Astrocyte of the spinal cord (primary cell): ENCODE data around the gene DIP2C.

Experiments
- DNase-seq: peaks from one replicate; pipeline ENCODE4 v3.0.0; 2011; ENCODE audit warnings: low read depth, low spot score
- H3K4me3 ChIP-seq: 2 replicates; pipeline ENCODE4 v1.5.1; 2011; ENCODE audit warnings: low read depth, mild to moderate bottlenecking, low read length, moderate library complexity
- CTCF ChIP-seq: IDR thresholded peaks from 2 replicates; pipeline ENCODE4 v1.5.1; 2012; ENCODE audit warnings: low read depth, mild to moderate bottlenecking, low read length, inconsistent platforms
- in situ Hi-C: cut with HindIII; loops from 2 replicates; pipeline ENCODE4 v1.10.0; 2017; ENCODE audit warnings: low sequenced_read_pairs

DIP2C gene

DNA sequence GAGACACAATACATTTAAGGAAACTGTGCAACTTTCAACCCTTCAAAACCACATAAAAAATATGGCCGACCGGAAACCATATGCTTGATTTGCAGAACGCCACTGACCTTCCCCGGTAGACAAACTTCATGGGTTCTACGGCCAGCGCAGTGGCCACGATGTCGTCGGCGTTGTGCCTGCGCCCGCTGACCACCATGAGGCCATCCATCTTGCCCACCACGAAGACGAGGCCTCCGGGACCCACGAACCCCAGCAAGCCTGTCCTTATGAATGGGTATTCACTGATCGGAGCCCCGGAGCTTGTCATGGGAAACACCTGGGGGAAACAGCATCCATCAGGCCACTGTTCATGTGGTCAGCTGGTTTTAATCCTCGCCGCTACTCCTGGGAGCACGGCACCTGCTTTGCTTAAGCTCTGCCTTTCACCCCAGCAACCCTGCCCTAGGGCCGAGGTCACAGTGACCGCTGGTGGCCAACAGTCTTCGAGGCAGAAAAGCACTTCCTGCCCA lies 325.1 kb downstream of the DIP2C start:
- DNase-seq, result no peak
- no peak overlapping the region for H3K4me3 ChIP-seq
- no peak for TF ChIP-seq CTCF
- in situ Hi-C loops, result no loop called here

DNA sequence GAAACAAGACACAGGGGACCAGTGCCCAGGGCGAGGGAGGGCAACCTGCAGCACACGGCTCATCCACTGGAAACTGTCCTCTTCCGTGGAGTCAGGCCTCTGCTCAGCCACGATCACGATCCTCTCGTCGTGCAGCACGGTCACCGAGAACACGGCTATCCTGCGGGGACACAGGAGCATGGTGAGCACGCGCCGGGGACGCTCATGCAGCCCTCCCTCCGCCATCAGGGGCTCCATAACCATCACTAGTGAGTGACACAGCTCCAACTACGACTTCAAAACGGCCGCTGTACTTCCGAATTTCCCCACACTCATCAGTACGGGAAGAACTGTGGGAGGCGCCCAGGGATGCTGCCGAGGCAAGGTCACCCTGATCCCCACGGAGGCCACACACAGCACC lies 326.3 kb downstream of the DIP2C start:
- DNase-seq, result no peak
- in situ Hi-C loops, result no loop called here
- no peak for TF ChIP-seq CTCF
- no peak overlapping the region for H3K4me3 ChIP-seq

DNA sequence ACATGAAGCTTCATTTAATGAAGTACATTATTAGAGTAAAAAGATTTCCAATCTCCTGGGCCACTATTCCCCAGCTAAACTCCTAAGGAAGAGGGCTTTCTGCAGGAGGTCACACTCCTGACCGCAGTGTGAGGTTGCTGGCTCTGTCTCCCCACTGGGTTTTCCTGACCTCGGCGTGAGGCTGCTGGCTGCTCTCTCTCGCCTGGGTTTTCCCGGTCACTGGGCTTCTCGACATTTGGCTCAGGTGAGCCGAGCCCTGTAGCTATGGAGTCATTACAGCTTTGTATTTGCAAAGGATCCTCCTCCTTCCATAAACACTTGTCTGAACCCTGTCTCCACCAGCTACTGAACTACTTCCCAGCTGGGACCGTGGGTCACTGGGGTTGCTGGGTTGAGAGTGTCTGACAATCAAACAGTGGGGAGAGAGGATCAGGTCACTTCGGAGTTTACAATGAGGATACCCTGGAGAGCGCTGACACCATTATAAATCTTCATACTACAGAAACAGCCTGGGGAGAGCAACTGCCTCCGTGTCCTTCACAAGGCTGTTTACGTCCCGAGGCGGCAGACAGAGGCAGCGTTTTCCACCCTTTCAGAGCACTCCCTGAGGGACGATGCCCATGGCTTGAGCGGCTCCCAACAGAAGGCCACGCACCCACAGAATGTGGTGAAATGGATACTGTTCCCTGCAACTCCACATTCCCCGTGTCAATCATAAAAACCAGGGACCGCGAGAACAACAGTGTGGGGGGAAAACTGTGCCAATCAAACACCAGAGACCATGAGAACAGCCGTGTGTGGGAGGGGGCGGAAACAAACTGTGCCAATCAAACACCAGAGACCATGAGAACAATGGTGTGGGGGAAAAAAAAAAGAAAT lies 328.0 kb downstream of the DIP2C start:
- H3K4me3 ChIP-seq, result no peak overlapping the region
- DNase-seq, result no peak
- in situ Hi-C loops, result no loop called here
- no peak for TF ChIP-seq CTCF

GRCh38 chr10:360653-361052 lies 328.8 kb downstream of the DIP2C start:
- no peak for DNase-seq
- in situ Hi-C loops, result no loop called here
- no peak overlapping the region for H3K4me3 ChIP-seq
- TF ChIP-seq CTCF, result no peak

DNA sequence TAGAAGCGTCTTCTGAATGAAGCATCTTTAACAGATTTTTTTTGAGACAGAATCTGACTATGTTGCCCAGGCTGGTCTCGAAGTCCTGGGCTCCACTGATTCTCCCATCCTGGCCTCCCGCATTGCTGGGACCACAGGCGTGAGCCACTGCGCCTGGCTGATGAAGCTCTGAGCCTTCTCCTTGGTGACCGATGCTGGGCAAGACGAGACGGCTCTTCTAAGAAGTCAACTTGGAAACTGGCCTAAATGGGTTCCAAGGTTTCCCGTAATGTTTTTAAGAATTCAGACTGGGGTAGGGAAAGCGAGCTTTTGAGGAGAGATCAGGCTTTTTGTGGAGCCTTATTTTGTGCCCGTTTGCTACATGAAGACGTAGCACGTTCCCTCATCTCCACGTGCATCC lies 329.7 kb downstream of the DIP2C start:
- H3K4me3 ChIP-seq, result no peak overlapping the region
- no peak for TF ChIP-seq CTCF
- DNase-seq, result no peak
- in situ Hi-C loops, result no loop called here

GRCh38 chr10:359093-359492 lies 330.4 kb downstream of the DIP2C start:
- no peak for TF ChIP-seq CTCF
- in situ Hi-C loops, result no loop called here
- no peak for DNase-seq
- no peak overlapping the region for H3K4me3 ChIP-seq
